C4-2B (cell line): ENCODE data around the gene RSL1D1.

Experiments
- ZFX ChIP-seq: fragments of 450-650 bp; IDR thresholded peaks from 2 replicates; pipeline ENCODE4 v1.6.1; 2017
- TF ChIP-seq, protein P1 (sequence below): fragments of 450-650 bp; conservative IDR thresholded peaks from 2 replicates; pipeline ENCODE4 v1.5.1; 2017; ENCODE audit warnings: mild to moderate bottlenecking

DNA sequence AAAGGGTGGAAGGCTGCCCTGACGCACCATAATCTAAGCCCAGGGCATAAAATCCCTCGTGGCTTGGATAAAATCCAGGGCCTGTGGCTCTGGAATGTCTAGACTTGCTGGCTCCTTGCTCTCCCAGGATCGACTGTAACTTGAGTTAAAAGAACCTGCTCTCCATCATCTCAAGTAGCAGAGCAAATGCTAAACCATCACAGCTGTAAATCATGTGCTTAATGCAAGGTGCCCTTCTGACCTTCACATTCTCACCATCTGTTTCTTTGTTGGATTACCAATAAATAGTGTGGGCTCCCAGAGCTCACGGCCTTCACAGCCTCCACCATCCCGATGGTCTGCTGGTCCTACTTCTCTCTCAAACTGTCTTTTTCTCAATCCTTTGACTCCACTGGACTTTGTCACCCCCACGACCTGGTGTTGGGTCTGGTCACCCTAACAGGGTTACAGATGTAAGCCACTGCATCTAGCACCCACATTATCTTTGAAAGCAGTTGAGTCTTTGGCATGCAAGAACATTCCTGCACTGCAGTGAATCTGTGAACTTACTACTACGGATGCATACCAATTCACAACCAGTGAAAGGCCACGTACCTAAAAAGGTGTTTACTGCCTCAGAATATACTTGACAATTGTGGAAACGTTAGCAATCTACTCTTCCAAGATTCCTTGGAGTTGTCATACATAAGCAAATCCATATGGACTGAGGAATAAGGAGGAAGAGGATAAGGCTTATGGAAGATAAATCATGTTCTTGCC is 15.3 kb downstream of the RSL1D1 start:
- TF ChIP-seq, protein P1, sequence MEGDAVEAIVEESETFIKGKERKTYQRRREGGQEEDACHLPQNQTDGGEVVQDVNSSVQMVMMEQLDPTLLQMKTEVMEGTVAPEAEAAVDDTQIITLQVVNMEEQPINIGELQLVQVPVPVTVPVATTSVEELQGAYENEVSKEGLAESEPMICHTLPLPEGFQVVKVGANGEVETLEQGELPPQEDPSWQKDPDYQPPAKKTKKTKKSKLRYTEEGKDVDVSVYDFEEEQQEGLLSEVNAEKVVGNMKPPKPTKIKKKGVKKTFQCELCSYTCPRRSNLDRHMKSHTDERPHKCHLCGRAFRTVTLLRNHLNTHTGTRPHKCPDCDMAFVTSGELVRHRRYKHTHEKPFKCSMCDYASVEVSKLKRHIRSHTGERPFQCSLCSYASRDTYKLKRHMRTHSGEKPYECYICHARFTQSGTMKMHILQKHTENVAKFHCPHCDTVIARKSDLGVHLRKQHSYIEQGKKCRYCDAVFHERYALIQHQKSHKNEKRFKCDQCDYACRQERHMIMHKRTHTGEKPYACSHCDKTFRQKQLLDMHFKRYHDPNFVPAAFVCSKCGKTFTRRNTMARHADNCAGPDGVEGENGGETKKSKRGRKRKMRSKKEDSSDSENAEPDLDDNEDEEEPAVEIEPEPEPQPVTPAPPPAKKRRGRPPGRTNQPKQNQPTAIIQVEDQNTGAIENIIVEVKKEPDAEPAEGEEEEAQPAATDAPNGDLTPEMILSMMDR: no peak
- TF ChIP-seq ZFX: no peak
